GM19099 (cell line): Measurements from ENCODE around the gene RWDD3.

Source experiments
- POLR2A ChIP-seq: IDR thresholded peaks from 3 replicates; pipeline ENCODE4 v1.6.1; 2011; ENCODE audit warnings: low read depth; ENCODE audit not compliant: insufficient read length; ENCODE audit errors: extremely low read depth

Gene RWDD3

GRCh38 chr1:95219407-95219806, 14.6 kb upstream of the RWDD3 start:
- no peak for TF ChIP-seq POLR2A

DNA sequence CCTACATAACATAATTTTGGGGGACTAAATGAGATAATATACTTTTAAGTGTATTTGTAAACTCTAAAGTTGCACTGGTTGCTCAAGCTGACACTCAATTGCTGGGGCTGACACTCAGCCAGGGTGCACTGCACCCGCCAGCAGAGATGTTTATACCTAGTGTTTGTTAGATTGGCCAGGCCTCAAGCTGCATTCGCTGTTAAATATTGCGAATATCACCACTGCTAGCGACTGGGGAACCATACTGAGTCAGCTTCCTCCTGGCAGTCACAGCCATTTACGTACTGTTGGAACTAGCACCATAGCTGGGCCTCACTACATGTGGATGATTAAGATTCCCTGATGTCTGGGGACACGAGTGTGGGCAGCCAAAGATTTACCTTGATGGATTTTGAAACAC, 12.7 kb upstream of the RWDD3 start:
- TF ChIP-seq POLR2A: no peak

DNA sequence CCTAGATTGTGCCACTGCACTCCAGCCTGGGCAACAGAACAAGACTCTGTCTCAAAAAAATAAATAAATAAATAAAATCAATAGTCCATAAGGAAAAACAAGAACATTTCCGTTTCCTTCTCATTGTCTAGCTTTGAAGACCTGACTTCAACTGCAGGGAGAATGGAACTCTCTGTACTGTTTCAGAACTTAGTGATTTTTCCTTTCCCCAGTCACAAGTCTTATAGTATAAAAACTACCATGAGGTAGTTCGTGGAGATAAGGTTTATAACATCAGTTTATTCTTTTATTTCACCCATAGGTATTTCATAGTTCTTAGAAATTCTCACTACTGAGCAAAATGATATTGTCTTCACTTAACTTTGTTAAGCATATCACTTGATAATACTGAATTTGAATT, 11.4 kb upstream of the RWDD3 start:
- TF ChIP-seq POLR2A: no peak

DNA sequence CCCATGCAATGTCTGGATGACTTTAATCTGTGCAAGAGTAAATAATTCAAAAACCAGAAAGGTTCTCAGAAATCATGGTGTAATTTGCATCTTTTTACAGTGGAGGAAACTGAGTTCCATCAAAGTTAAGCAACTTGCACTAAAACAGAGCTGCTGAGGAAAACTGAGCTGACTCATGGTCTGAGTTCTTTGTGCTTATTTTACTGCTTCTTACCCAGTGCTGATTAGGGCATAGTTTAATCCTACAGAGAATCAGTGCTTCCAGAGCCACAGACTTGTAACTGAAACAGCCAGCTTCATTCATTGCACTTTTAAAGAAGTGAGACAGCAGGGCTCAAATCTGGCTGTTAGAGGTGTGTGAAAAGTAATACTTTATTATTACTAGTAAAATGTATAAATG, 10.9 kb upstream of the RWDD3 start:
- no peak for TF ChIP-seq POLR2A

- TF ChIP-seq POLR2A: no peak
Measured at GRCh38 chr1:95226781-95227660, 7.0 kb upstream of the RWDD3 start.

- no peak for TF ChIP-seq POLR2A
Measured at GRCh38 chr1:95229037-95229436, 5.0 kb upstream of the RWDD3 start.

DNA sequence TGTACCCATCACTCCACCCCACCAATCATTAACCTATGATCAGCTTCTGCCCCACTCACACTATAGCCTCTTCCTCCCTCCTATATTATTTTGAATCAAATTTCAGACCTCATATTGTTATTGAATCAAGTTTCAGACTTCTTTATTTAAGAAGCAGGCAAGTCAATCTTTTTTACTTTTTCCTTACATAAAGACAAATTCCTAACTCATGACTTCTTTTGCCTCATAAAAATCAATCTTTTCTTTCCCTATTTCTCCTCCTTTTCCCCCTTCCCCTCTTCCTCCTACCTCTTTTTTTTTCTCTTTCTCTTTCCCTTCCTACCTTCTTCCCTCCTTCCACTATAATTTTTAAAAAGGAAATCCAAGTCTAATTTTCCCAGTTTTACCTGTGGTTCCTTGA, 4.3 kb upstream of the RWDD3 start:
- TF ChIP-seq POLR2A: no peak

- no peak for TF ChIP-seq POLR2A
Measured at GRCh38 chr1:95230256-95230655, 3.8 kb upstream of the RWDD3 start.

DNA sequence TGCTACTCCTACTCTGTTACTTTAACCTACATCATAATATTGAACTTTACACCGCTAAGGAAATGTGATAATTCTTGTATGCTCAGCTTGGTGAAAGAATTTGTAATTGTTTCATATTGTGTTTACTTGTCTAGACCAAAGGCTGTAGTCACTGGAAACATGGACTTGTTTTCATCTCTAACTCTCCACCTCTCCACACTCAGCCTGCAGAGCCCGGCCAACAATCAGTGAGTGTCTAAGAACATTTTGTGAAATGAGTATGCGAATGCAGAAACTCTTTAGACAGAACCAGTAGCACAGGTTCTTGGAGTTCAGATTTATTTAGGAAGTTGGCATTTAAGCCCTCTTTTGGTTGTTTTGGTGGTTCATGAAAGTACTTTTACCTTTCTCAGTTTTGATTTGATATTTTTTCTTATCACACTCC, 3.2 kb upstream of the RWDD3 start:
- TF ChIP-seq POLR2A: no peak

DNA sequence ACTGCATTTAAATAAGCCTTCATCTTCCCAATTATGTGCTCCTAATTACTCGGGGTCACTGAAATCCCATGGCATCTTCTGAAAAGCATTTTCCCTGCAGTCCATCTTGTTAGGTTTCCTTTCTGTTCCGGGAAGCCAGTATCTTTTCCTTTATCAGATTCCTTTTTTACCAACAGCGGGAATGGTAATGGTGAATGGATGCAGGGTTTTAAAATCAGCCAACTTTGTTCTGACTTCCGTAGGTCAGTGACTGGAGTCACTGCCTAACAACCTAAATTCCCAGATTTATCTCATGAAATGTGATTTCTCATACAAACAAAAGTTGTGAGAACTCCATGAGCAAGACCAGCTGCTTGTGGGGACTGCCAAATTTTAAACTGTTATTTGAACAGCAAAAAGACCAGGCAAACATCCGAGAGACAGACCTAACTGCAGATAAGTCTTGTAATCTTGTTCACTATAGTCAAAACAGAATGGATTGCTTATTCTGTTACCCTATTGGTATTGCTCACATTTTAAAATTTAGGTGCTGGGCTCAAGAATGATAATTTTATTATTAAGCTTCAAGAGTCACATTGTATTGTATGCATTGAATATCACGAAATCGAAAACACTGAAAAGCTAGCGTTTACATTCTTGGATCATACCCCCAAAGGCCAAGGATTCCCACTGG, 1.2 kb upstream of the RWDD3 start:
- TF ChIP-seq POLR2A: no peak

DNA sequence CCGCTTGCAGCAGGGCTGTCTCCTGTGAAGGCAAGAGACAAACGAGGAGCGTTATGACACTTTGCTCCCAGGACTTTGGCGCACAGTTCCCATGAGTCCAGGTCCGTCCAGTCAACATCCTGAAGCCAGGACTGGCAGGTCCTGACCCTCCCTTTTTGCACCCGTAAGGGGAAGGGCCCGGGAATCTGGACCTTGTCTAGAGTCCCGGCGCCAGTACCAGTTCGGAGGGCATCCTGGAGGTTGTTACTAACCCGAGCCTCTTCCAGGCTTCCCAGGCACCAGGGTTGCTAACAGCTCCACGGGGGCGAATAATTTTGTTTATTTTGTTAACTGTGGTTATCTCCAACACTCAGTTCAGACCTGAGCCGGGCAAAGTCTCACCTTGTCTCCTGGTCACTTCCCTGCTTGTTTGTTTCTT, 682 bp upstream of the RWDD3 start:
- no peak for TF ChIP-seq POLR2A

DNA sequence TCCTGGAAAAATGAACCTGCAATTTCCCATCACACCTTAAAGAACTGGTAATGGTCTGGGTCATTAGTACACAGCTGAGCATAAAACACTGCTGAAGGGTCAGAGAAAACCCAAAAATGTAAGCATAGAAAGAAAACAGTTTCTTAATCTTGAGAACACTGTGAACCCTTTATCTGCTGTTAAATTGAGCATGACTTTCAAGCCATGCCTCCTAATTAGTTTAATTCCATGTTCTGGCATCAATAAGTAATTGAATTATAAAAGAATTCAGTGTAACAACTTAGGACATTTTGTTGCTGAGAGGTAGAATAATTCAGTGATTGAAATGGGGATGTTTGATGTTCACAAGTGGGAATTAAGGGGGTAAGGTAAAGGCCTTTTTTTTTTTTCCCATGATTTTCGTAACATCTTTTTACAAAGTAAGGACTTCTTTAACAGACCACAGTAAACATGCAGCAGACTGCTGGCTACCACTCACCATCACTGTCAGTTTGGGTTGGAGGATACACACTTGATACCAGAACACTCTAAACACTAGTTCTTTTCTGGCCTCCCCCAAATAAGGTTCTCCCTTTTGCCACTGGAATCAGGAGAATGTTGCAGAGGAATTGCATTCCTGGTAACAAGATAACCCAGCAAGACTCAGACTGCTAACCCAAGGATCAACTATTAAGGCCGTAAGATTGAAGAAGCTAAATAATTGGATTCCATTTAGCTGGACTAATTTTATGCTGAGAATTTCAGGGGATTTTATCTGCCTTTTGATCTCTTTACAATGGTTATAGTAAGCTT, 3.0 kb downstream of the RWDD3 start:
- no peak for TF ChIP-seq POLR2A

GRCh38 chr1:95237981-95238703, 4.1 kb downstream of the RWDD3 start:
- no peak for TF ChIP-seq POLR2A

- no peak for TF ChIP-seq POLR2A
Measured at GRCh38 chr1:95245029-95245428, 11.0 kb downstream of the RWDD3 start.

GRCh38 chr1:95246511-95246910, 12.5 kb downstream of the RWDD3 start:
- TF ChIP-seq POLR2A: no peak

DNA sequence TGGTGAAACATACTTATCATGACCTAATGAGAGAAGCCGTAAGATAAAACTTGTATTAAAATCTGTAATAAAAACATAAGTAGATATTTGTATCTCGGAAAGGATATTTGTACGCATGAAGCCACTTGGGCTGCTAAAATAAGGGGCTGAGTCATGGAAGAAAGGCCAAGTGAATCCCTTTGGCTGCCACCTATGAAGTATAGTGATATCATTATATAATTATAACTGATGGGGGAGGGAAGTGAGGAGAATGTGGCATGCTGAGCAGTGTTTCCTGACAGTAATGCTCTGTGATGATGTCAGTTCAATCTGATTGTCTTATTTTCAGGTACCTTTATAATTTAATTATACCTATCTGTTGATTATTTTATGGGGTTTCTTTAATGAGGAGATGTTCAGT, 13.6 kb downstream of the RWDD3 start:
- TF ChIP-seq POLR2A: no peak

GRCh38 chr1:95249916-95250315, 15.9 kb downstream of the RWDD3 start:
- no peak for TF ChIP-seq POLR2A
